Activated gamma-delta T cell treated with anti-CD3 and anti-CD28 coated beads, Interleukin-2, amount 50 U/mL, for 16 hours (primary cell): Measurements from ENCODE around the gene CNTNAP1.

ENCODE experiments used
- DNase-seq: peaks from one replicate; pipeline ENCODE4 v3.0.0-alpha.2; 2020; ENCODE audit warnings: low read depth

The CNTNAP1 gene

DNA sequence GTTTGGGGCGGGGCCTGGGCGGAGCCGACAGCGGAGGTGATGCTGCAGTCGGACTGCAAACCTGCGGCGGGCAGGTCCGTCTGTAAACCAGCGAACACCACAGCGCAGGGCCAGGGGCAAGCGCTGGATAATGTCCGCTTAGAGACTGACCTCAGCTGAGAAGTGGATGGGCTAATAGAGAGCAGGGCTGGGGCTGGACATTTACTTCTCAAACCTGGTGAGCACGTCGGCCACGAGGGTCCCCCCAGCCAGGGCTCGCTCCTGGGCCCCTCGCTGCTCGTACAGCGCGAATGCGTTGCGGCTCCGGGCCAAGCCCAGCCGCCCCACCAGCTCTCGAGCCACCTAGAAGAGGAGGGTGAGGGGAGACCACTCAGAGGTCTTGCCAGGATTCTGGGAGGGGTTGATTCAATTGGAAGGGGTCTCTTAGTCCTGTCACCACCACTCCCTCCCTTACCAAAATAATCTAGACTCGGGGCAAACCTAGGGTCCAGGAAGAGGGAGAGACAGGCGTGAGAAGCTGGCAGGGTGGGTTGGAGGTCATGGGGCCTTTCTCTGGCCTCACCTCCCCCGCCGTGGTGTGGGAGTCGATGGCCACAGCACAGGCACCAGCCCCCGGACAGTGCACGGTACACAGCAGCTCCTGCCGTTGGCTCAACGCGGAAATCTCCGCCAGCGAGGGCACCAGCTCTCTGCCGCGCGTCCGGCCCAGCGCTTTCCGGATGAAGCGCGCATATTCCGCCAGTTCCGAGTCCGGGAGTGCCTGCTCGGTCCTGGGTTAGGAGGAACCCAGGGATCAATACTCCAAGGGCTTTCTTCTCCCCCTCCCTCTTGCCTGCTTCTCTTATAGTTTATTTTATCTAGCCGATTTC is 11.3 kb upstream of the CNTNAP1 start:
- no peak for DNase-seq

DNA sequence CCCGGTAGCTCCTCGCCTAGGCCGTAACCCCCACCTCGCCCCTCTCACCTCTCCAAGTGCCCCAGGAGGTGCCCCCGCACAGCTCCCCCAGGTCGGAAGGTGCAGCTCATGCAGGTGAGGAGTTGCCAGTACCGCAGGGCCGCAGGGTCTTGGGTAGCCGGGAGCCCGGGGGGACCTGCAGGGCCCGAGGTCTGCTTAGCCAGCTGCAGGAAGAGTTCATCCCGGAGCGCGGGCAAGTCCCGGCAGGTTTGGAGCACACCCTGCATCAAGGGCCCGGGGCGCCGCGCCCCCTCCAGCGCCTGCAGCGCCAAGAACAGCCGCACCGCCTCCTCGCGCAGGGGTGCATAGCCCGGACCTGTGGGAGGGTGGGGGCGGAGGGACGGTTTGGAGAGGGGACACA is 10.3 kb upstream of the CNTNAP1 start:
- DNase-seq, result no peak

DNA sequence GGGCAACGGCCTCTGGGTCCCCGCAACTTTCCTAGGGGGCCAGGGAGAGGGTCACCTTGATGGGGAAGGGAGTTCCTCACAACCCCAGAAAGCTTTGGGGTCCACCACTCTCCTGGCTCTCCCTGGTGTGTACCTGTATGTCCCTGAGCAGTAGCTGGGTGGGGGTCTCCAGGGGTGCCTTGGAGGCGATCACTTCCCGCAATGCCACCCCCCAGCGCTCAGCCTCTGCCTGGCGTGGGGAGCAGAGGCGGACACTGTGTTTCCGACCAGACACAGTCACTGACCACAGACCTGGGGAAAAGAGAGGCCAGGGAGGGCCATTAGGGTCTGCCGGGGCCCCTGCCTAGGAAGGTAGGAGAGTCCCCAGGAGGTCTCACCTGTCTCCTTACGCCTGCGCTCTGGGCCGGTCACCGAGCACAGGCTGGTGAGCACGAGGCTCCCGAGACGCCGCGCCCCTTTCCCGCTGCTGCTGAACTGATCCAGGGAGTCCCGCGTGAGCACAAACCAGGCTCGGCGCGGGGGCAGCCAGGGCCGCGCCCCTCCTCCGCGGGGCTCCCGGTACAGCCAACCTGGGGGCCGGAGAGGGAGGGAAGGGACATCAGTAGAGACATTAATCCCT is 9.0 kb upstream of the CNTNAP1 start:
- DNase-seq, result no peak

DNA sequence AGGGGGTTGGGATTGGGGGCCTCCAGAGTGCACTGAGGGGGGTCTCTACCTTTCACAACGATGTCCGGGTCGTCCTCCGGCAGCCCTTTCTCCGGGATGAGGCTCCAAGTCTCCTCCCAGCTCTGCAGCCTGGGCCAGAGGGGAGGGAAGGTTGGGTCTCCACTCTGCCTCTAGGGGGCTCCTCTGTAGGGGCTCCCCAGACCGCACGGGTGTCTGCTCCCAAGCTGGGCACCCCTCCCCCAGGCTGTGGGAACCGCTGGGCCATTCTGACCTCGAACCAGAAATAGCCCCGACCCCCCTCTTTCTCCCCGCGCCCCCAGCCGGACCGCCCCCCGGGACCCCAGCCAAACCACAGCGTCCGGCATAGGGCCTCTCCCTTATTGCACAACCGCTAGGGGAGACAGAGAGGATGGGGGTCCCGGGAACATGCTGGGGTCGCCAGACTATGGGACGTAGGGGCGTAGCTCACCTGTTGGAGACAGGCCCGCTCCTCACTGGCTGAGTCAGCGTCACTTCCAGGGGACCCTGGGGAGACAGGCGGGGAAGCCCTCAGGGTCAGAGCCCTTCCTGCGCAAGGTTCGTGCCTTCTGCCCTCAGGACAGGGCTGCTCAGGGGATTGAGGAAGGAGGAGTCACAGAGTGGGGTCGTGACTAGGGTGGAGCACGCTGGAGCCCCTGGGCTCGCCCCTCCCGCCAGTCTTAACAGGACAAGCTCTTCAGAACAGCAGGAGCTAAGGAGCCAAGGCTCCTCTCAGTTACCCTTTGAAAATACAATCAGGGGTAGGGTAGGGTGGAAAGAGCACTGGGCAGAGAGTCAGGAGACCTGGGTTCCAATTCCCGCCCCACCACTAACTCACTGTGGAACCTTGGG is 8.2 kb upstream of the CNTNAP1 start:
- no peak for DNase-seq

DNA sequence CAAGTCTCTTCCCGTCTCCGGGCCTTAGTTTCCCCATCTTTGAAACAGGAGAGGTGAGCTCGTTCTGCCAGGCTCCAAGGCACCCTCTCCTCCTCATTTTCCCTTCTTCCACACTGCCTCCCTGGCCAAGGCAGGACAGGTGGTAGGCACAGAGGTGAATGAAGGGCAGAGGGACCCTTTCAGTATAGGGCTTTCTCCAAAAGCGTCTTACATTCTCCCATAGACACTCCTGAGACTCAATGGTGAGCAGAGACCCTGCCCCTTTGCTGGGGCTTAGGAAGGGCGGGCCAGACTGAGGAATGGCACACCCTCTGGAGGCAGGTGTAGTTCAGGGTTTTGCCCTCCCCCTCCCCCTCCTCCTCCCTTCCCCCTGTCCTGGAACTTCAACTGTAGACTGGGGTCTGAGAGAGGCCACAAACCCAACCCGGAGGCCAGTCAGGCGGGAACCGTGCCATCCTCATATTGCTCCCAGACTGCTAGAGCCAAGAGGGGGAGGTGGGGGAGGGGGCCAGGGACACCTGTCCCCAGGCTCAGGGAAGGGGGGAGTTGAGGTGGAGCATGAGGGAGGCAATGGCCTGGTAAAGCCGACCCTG is 7.5 kb upstream of the CNTNAP1 start:
- no peak for DNase-seq

DNA sequence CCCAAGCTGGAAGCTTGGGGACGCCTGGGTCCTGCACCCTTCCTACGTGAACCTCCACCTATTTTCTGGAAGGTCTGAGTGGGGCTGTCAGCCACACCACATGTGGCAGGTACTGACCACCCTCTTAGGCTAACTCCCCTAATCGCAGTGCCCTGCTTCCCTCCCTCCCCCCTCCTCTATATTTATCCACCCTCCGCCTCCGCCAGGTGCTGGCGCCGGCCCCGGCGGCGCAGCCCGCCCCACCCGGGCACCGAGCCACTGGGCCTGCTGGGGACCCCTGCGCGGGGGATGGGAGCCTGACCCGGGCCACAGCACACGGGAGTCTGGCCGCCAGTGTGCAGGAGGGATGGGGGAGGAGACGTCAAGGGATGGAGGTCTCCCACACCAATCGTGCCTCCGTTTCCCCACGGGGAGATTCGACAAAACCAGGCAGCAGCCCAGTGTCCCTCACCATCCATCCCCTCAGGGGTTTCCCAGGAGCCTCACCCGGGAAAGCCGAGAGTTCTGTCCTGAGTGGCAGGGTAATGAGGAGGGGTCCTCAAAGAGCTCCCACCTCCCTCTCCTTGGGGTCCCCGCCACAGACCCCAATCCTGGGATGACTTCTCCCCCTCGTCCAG is 6.9 kb upstream of the CNTNAP1 start:
- no peak for DNase-seq

DNA sequence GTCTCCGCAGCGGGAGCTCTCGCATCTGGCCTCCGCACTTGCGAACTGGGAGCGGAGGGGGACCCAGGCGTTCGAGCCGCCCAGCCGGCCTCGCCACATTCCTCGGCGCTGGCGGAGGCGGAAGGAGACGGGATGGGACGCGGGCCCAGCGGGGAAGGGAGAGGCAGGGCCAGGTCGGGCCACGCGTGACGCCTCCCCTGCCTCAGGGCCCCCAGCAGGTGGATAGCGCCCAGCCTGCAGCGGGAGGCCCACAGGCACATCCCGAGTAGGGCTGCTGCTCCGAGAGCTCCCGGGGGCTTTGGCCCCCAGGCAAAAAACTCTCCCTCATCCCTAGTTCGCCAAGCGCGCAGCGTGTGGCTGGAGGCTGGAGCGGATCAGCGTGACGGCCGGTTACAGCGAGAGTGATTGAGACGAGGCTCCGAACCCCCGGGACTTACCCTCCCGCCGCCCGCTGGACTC is 6.3 kb upstream of the CNTNAP1 start:
- DNase-seq, result no peak

DNA sequence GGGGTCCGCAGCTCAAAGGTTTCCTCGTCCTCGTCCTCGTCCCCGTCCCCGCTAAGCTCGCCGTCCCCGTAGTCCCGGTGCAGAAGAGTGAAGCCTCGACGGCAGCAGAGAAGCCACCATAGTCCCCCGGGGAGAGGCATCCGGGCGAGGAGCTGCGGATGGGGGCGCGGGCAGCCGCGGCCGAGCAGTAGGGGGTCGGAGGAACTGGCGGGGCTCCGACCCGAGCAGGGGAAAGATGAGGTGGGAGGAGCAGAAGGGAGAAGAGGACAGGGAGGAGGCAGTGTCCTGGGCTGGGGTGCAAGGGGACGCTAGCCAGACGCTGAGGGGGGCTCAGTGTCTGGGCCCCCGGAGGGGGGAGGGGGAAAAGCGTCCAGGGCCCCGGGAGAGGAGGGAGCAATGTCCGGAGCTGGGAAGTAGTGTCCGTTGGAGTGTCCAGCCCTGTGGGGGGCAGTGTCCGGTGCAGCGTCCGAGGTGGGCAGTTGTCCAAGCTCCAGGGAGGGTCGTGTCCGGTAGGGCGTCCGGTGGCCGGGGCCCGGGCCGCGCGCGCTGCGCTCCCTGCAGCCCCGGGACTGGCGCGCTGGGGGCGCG is 5.8 kb upstream of the CNTNAP1 start, which contains the start of gene PLEKHH3:
TSS of gene PLEKHH3 (minus strand) at position 571 of the 588 bp plus-strand sequence. CDS start at position 140, 431 bp downstream.
- DNase-seq, result no peak

DNA sequence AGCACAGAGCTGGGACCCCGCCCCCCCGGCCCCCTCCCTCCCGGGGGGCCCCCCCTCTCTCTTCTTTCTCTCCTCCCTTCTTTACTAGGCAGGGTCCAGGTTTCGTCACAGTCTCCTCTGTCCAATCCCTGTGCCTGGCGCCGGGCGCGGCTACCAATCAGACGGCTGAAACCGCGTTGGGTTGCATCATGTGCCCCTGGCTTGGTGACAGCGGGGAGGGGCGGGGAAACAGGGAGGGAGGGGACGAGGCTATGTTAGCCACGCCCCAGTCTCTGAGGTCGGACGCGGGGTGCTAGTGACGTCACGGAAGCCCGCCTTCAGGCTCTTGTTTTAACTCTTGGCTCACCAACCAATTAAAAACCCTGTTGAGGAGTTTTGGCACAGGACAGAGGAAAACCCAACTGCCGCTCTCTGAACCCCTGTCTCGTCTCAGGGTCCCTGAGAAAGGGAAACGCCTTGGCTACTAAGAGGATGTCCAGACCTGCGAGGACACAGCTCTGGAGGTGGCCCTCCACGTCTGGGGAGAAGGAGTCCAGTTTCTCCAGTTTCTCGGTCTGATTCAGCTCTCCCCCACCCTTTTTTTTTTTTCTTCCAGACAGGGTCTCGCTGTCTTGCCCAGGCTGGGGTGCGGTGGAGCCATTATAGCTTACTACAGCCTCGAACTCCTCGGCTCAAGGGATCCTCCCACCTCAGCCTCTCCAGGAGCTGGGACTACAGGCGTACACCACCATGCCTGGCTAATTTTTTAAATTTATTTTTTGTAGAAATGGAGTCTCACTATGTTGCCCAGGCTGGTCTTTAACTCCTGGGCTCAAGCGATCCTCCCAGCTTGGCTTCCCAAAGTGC is 5.1 kb upstream of the CNTNAP1 start:
- peak; percentile 95 for DNase-seq

DNA sequence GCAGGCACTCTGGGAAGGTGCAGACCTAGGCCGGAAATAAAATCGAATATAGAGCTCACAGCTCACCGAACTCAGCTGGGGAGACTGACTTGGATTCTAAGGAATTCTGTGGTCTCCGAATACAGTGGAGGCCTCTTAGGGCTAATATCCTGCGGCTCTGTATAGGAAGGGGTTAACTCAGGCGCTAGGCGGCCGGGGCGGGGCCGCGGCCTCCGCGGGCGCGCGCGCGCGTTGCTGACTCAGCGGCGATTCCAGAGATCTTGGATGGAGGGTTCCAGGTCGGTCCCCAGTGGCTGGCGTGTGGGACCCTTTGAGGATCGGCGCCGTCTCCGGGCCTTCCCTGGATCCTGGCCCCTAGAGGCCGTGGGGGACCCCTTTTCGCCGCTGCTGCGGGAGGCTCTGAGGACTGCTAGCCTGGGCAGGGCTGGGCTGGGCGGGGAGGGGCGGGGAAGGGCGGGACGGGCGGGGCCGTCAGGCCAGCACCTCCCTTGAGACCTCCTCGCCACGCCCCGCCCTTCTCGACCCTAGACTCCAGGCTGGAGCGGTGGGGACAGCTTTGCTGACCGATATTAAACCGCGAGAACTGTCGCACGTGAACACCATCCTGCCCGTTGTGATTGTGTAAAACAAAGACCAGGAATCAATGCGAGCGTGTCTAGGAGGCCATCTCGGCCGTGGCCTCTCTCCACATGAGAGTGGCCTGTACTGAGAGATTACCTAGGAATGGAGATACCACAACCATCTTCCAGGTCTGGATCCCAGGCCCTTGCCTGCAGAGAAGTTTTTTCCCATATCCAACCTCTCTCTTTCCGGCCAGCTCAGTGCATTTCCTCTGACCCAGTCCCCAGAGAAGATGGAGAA is 4.2 kb upstream of the CNTNAP1 start:
- peak; percentile 53 for DNase-seq

DNA sequence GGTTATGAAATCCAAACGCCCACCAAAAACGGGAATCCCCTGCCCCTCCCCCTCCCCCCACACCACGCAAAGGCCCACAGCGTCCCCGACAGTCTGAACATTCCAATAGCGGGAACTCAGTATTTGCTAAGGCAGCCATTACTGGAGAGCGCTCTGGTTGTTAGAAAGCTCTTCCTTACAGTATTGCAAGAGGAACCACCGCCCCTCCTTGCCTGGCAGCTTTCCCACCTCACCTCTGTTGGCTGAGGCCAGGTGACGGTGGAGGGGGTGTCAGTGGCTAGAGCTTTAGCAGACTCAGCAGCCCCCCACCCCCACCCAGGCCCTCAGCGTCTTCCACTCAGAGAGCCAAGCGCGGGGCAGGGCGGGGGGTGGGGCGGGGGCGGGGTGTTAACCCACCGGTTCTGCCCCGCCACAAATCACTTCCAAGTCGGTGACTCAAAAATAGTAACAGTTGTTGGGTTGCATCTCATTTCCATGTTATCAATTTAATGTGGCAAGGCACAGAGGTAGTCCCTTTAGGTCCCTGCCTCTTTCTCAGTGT is 3.3 kb upstream of the CNTNAP1 start:
- DNase-seq, result no peak

DNA sequence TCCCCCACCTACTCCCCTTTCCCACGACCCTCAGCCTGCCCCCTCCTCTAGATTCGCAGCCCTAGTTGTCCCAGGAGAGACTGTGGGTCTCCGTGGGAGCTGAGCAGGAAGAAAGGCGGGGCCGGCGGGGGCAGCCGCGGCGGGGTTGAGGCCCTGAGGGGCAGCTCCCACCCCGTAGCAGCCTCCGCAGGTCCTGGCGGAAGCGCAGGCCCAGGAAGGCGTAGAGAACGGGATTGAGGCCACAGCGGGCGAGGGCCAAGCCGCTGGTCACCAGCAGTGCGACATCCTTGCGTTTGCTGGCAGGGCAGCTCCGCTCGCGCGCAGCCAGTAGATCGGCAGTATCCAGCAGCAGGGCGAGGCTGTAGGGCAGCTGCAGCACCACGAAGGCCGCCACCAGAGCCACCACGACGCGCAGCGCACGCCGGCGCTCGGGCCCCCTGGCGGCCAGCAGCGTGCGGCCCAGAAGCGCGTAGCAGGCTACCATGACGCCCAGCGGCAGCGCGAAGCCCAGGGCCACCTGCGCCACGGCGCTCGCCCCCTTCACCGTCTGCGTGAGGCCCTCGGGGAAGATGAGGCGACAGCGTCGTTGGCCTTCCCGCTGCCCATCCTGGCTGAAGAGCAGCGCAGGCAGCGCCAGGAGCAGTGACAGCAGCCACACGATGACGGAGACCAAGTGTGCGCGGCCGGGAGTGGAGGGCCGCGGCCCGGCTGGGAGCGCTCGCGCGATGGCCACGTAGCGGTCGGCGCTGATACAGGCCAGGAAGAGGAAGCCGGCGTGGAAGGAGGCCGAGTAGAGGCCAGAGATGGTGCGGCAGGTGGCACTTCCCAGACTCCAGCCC is 2.6 kb upstream of the CNTNAP1 start:
- DNase-seq, result peak; percentile 58

DNA sequence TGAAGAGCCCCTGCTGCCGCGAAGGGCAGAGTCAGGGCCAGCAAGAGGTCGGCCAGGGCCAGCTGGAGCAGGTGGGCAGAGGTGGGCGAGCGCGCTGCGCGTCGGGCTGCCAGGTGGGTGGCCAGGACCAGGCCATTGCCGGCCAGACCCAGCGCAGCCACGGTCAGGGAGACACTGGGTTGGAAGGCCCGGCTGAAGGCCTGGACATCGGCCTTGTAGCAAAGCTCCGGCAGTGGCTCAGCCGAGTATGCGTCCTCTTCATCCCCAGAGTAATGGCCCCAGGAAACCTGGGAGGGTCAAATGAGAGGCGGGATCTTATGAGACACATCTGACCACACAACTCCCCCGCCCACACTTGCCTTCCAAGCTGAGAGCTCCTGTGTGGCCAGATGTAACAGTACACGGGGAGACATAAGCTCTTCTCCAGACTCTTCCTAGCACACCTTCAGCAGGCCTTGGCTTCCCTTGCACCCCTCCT is 2.0 kb upstream of the CNTNAP1 start:
- no peak for DNase-seq

DNA sequence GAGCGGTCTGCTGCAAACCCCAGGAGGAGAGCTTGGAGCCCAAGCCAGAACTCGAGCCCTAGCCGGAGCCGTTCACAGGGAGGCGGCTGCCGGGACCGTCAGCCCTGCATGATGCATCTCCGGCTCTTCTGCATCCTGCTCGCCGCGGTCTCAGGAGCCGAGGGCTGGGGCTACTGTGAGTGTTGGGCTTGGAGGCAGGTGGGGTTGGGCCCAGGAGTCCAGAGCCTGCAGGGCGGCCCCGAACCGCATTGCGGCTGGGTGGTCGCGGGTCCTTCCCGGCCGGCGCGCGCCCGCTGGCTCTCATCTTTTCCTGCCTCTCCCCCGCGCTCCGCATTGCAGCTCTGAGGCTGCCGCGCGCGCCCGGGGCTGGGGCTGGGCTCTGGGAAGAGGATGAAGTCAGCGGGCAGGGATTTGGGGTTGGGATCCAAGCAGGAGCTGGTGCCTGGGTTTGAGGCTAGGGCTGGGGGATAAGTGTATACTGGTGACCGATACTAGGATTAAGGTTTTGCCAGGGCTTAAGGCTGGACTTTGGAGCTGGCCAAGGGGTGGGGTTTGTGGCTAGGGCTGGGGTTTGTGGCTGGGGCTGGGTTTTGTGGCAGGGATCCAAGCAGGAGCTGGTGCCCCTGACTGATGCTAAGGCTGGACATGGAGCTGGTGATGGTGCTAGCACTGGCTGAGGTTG is 532 bp downstream of the CNTNAP1 start:
- no peak for DNase-seq

DNA sequence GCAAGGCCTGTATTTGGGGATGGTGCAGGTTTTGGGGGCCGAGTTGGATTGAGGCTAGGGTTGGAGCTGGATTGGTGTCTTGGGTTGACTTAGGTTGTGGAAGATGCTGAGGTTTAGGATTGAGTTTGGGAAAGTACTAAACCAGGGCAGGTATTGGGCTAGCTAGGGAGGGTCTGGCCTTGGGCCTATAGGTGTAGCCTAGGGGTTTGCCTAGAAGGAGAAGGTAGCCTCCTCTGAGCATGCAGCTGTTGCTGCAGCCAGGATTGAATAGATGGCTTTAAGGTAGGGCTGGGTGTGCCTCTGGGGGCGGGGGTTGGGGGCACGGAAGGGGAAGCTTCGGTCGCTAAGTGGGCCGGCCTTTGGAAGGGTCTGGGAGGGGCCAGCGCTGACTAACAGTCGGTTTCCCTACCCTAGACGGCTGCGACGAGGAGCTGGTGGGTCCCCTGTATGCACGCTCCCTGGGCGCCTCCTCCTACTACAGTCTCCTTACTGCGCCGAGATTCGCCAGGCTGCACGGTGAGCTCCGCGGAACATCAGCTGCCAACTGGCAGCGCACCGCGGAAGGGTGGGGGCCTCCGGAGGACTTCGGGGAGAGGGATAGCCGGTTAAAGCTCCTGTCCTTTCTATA is 1.2 kb downstream of the CNTNAP1 start:
- no peak for DNase-seq

DNA sequence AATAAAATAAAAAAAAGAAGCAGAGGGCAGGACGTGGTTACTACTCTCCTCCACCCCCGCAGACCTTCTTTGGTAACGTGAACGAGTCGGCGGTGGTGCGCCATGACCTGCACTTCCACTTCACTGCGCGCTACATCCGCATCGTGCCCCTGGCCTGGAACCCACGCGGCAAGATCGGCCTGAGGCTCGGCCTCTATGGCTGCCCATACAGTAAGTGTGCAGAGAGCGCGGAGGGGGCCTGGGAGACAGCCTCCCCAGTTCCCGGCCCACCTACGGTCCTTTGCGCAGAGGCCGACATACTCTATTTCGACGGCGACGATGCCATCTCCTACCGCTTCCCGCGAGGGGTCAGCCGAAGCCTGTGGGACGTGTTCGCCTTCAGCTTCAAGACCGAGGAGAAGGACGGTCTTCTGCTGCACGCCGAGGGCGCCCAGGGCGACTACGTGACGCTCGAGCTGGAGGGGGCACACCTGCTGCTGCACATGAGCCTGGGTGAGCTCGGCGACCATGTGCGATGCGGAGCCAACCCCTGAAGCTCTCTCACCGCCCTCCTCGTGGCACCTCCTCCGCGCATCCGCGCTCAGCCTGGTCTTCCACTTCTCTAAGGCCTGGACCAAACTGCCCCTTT is 2.7 kb downstream of the CNTNAP1 start:
- no peak for DNase-seq
